SK-N-SH treated with all-trans-retinoic acid at 6 μM for 48 hours (cell line): ENCODE measurements around the gene PIEZO1.

Experiments
- CSRNP3 ChIP-seq: fragments of 250-450 bp; sonication (Bioruptor Pico); IDR thresholded peaks from 2 replicates; pipeline ENCODE4 v1.5.1; 2021; ENCODE audit warnings: mild to moderate bottlenecking, moderate library complexity
- OSR1 ChIP-seq: fragments of 250-450 bp; sonication (Bioruptor Pico); IDR thresholded peaks from 2 replicates; pipeline ENCODE4 v1.8.0; 2022; ENCODE audit warnings: moderate library complexity, mild to moderate bottlenecking, inconsistent platforms
- PATZ1 ChIP-seq: fragments of 250-450 bp; sonication (Bioruptor Pico); IDR thresholded peaks from 2 replicates; pipeline ENCODE4 v1.8.0; 2020; ENCODE audit warnings: mild to moderate bottlenecking, moderate library complexity, borderline replicate concordance
- RARB ChIP-seq: fragments of 250-450 bp; sonication (Bioruptor Pico); IDR thresholded peaks from 2 replicates; pipeline ENCODE4 v1.8.0; 2021; ENCODE audit warnings: mild to moderate bottlenecking, moderate library complexity
- TCF4 ChIP-seq: fragments of 250-450 bp; sonication (Bioruptor Pico); IDR thresholded peaks from 2 replicates; pipeline ENCODE4 v1.8.0; 2021; ENCODE audit warnings: mild to moderate bottlenecking, moderate library complexity, borderline replicate concordance
- TOX ChIP-seq: fragments of 250-450 bp; sonication (Bioruptor Pico); IDR thresholded peaks from 2 replicates; pipeline ENCODE4 v1.8.0; 2021; ENCODE audit warnings: mild to moderate bottlenecking, moderate library complexity, borderline replicate concordance
- ZFP3 ChIP-seq: fragments of 250-450 bp; sonication (Bioruptor Pico); IDR thresholded peaks from 2 replicates; pipeline ENCODE4 v1.5.0; 2020; ENCODE audit warnings: mild to moderate bottlenecking, moderate library complexity
- ZFP30 ChIP-seq: fragments of 450-650 bp; formaldehyde crosslinking; IDR thresholded peaks from 2 replicates; pipeline ENCODE4 v1.5.0; 2022; ENCODE audit warnings: mild to moderate bottlenecking, moderate library complexity

DNA sequence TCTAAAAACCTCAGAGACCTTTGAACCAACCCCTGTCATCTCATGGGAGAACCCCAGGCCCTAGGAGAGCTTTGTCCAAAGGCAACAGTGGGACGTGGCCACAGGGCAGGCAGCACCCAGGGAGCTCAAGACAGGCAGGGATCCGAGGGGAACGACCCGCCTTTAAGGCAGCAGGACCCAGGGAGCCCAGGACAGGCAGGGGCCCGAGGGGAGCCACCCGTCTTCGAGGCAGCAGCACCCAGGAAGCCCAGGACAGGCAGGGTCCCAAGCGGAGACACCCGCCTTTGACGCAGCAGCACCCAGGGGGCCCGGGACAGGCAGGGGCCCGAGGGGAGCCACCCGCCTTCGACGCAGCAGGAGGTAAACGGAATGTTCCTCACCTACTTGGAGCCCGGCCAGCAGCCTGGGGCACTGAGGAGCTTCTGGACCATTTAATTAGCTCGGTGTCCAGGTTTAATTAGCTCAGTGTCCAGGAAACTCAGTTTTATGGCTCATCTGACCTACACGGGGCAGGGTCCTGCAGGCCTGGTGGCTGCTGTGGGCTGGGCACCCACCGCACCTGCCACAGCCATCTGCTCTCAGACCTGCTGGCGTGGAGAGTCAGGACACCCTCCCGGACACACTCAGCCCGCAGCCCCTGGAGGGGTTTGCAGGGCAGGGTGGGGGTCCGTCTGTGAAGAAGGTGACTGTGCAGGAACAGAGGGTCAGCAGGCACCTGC is 24.4 kb downstream of the PIEZO1 start:
- TF ChIP-seq ZFP30, result no peak
- TF ChIP-seq OSR1 (CRISPR knock-in tag), result no peak
- TF ChIP-seq PATZ1 (CRISPR knock-in tag), result no peak
- TF ChIP-seq RARB (CRISPR knock-in tag), result no peak
- no peak for TF ChIP-seq ZFP3 (CRISPR knock-in tag)
- TF ChIP-seq TCF4, result no peak
- no peak for TF ChIP-seq CSRNP3 (CRISPR knock-in tag)
- TF ChIP-seq TOX (CRISPR knock-in tag), result no peak
